Measurements from ENCODE around the gene GRB7. TPM values are rescaled to one million over a fixed set of nuclear protein-coding genes. Genes with fewer than 3 reads are reported as not detected.

GRB7 gene
- total RNA-seq, 1 donor from 2014 or later: 31.8 TPM

GRCh38 chr17:39750131-39751015, 12.6 kb downstream of the GRB7 start:
- Mint-ChIP-seq H3K4me3 (no peak overlapping the region), H3K36me3 (peaks cover 3% of the 10 kb centered on the region), H3K9me3 (no peaks in the 10 kb centered on the region), H3K27ac (peak overlapping the region; percentile 34), H3K4me1 (ENCODE audit: unreplicated experiment) (peaks cover 14% of the 10 kb centered on the region), H3K27me3 (peaks cover 2% of the 10 kb centered on the region)
- DNase-seq (ENCODE audit: extremely low spot score, unreplicated experiment): no peak
- TF ChIP-seq CTCF (conservative IDR thresholded peaks at IDR 0.05): no peak

- Mint-ChIP-seq H3K9me3 (no peaks in the 10 kb centered on the region), H3K4me1 (ENCODE audit: unreplicated experiment) (peaks cover 20% of the 10 kb centered on the region)
These were observed 13.3 kb downstream of the GRB7 start for GRCh38 chr17:39751016-39751543.

GRCh38 chr17:39751637-39752036, 13.9 kb downstream of the GRB7 start:
- peak overlapping the region; percentile 85 for H3K4me3 Mint-ChIP-seq
- peaks cover 20% of the 10 kb centered on the region for H3K4me1 Mint-ChIP-seq (ENCODE audit: unreplicated experiment)
- peaks cover 3% of the 10 kb centered on the region for H3K36me3 Mint-ChIP-seq
- peaks cover 9% of the 10 kb centered on the region for H3K27me3 Mint-ChIP-seq
- H3K9me3 Mint-ChIP-seq: no peaks in the 10 kb centered on the region
- no peak for DNase-seq (ENCODE audit: extremely low spot score, unreplicated experiment)
- TF ChIP-seq CTCF (conservative IDR thresholded peaks at IDR 0.05): no peak
- H3K27ac Mint-ChIP-seq: no peak overlapping the region

More at GRCh38 chr17:39751016-39751543, 13.3 kb downstream of the GRB7 start:
- Mint-ChIP-seq H3K4me3 (no peak overlapping the region), H3K27ac (no peak overlapping the region), H3K27me3 (peaks cover 5% of the 10 kb centered on the region), H3K36me3 (peaks cover 3% of the 10 kb centered on the region)
- no peak for TF ChIP-seq CTCF (conservative IDR thresholded peaks at IDR 0.05)
- DNase-seq (ENCODE audit: extremely low spot score, unreplicated experiment): no peak

GRCh38 chr17:39752241-39752881, 14.6 kb downstream of the GRB7 start:
- peaks cover 11% of the 10 kb centered on the region for H3K27me3 Mint-ChIP-seq
- peaks cover 3% of the 10 kb centered on the region for H3K36me3 Mint-ChIP-seq
- H3K4me3 Mint-ChIP-seq: peak overlapping the region; percentile 85
- no peak for TF ChIP-seq CTCF (conservative IDR thresholded peaks at IDR 0.05)
- peak overlapping the region; percentile 69 for H3K27ac Mint-ChIP-seq
- peaks cover 20% of the 10 kb centered on the region for H3K4me1 Mint-ChIP-seq (ENCODE audit: unreplicated experiment)
- no peaks in the 10 kb centered on the region for H3K9me3 Mint-ChIP-seq
- DNase-seq (ENCODE audit: extremely low spot score, unreplicated experiment): no peak

GRCh38 chr17:39753514-39754160, 15.9 kb downstream of the GRB7 start:
- H3K4me3 Mint-ChIP-seq: peak overlapping the region; percentile 75
- no peaks in the 10 kb centered on the region for H3K36me3 Mint-ChIP-seq
- DNase-seq (ENCODE audit: extremely low spot score, unreplicated experiment): no peak
- H3K4me1 Mint-ChIP-seq (ENCODE audit: unreplicated experiment): peaks cover 20% of the 10 kb centered on the region
- H3K9me3 Mint-ChIP-seq: no peaks in the 10 kb centered on the region
- no peak for TF ChIP-seq CTCF (conservative IDR thresholded peaks at IDR 0.05)
- peaks cover 24% of the 10 kb centered on the region for H3K27me3 Mint-ChIP-seq
- H3K27ac Mint-ChIP-seq: no peak overlapping the region

Data from type B pancreatic cell (in vitro differentiated cells).